GM10266 (cell line): ENCODE data around the gene MRPL4.
"Not testable (repeated sequence)": the region's sequence is repeated elsewhere in the genome, so short reads cannot be mapped to it uniquely, and the experiment has no call there.

Experiments
- DNase-seq: peaks from one replicate; pipeline ENCODE4 v3.0.0; 2012; ENCODE audit errors: extremely low spot score
- TF ChIP-seq, protein P1 (sequence below): IDR thresholded peaks from 2 replicates; pipeline ENCODE4 v1.5.1; 2012; ENCODE audit warnings: mild to moderate bottlenecking, low read depth; ENCODE audit not compliant: control insufficient read depth, insufficient read depth; ENCODE audit errors: missing control alignments

Gene MRPL4

DNA sequence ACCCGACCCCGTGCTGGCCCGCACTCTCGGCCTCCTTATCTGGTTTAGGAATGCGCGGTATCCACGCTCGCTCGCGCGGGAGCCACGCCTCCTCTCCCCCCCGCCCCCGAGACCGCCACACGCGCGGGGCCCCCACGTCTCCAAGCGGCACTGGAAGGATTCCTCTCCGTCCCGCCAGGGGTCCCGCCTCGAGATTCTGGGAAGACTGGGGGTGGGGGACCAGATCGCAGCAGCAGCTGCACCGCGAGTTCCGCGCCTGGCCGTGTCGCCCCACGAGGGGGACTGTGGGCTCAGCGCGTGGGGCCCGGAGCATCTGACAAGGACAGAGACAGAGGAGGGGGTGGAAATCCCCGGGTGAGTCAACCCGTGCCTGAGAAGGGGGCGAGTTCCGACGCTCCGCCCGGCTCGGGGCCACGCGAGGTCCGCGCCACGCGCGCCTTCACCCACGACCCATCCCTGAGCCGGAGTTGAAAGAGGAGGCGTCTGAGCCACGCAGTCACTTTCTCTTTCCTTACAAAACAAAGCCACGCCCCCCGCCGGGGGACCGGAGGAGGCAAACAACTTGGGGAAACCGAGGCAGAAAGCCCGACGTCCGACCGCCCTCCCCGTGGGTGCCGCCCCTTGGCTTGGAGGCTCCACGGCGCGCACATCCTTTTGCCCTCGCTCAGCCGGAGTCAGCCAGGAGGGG, 21.7 kb upstream of the MRPL4 start:
- TF ChIP-seq, protein P1, sequence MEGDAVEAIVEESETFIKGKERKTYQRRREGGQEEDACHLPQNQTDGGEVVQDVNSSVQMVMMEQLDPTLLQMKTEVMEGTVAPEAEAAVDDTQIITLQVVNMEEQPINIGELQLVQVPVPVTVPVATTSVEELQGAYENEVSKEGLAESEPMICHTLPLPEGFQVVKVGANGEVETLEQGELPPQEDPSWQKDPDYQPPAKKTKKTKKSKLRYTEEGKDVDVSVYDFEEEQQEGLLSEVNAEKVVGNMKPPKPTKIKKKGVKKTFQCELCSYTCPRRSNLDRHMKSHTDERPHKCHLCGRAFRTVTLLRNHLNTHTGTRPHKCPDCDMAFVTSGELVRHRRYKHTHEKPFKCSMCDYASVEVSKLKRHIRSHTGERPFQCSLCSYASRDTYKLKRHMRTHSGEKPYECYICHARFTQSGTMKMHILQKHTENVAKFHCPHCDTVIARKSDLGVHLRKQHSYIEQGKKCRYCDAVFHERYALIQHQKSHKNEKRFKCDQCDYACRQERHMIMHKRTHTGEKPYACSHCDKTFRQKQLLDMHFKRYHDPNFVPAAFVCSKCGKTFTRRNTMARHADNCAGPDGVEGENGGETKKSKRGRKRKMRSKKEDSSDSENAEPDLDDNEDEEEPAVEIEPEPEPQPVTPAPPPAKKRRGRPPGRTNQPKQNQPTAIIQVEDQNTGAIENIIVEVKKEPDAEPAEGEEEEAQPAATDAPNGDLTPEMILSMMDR = no peak
- DNase-seq = peak; percentile 57

DNA sequence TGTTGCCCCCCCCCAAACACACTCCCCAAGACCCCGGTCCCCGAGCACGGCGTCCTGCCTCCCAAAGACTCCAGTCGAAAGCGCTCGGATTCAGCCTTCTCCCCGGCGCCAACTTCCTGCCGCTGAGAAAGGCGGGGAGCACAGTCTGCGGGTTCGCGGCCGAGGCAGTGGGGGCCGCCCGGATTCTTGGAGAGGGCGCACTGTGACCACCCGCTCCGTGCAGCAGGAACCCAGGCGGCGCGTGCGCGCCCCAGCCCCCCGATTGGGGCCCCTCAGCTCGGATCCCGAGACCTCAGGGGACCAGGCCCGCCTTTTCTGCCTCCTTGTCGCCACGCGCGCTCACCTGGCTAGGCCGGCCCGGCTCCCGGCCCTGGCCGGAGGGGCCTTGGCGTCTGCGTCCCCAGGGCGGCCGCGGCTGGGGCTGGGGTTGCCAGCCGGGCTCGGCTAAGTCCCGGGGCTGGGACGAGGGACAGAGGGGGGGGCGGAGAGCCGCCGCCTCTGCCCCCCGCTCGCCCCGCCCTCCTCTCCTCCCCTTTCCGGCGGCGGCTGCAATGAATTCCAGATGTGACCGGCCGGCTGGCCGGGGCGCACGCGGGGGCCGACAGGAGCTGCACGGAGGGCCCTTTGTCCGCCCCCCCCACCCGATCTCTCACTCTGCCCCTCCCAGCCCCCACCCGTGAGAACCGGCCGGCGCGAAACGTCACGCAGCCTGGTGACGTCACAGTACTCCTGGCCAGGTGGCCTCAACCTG, 21.0 kb upstream of the MRPL4 start, which contains the start of gene S1PR2:
Gene S1PR2, minus strand, starts transcription at position 471 of the 751 bp plus-strand sequence. CDS start 6,426 bp downstream, outside the sequence.
- TF ChIP-seq, protein P1 = peak; percentile 0
- peak; percentile 92 for DNase-seq

DNA sequence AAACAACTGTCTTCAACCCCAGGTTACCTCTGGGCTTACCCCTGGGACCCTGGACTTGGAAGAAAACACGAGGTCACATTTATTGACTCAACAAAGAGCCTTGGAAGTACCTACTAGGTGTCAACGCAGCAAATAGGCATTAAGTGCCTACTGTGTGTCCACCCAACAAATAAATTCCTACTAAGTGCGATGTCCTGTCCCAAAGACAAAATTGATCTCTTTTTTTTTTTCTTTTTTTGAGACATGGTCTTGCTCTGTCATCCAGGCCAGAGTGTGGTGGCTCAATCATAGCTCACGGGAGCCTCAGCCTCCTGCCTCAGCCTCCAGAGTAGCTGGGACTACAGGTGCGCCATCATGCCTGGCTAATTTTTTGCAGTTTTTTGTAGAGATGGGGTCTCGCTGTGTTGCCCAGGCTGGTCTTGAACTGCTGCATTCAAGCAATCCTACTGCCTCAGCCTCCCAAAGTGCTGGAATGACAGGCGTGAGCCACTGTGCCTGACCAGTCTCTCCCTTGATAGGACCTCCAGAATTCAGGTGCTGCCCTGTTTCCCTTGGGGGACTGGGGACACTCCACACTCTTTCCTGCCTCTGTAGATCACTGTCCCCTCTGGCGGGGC, 20.3 kb upstream of the MRPL4 start:
- no peak for DNase-seq
- TF ChIP-seq, protein P1 = no peak

DNA sequence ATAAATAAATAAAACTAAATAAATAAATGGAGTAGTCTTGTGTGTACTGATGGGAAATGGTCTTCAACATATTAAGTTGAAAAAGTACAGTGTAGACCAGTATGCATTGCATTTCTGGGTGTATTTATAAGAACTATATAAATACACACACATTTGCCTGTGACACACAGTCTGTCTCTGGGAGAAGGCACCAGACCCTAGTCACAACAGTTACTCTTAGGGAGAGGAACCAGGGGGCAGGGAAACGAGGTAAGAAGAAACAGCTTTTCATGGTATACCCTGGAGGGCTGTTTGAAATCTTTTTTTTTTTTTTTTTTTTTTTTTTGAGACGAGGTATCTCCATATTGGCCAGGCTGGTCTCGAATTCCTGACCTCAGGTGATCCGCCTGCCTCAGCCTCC, 18.1 kb upstream of the MRPL4 start:
- TF ChIP-seq, protein P1 = no peak
- no peak for DNase-seq

DNA sequence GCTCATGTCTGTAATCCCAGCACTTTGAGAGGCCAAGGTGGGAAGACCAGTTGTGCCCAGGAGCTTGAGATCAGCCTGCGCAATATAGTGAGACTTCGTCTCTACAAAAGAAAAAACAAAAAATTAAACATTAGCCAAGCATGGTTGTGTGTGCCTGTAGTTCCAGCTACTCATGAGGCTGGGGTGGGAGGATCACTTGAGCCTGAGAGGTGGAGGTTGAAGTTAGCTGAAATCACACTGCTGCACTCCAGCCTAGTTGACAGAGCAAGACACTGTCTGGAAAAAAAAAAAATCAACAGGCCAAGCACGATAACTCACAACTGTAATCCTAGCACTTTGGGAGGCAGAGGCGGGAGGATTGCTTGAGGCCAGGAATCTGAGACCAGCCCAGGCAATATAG, 17.0 kb upstream of the MRPL4 start:
- TF ChIP-seq, protein P1 = no peak
- no peak for DNase-seq

DNA sequence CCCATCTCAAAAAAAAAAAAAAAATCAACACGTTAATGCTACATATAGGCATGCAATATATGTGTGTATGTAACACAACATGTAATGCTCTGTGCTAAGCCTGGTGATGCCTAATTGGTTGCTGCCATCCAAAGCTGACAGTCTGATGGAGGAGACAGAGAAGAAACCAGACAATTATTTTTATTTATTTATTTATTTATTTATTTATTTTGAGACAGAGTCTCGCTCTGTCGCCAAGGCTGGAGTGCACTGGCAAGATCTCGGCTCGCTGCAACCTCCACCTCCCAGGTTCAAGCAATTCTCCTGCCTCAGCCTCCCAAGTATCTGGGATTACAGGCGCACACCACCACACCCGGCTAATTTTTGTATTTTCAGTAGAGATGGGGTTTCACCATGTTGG, 16.6 kb upstream of the MRPL4 start:
- DNase-seq = not testable (repeated sequence)

DNA sequence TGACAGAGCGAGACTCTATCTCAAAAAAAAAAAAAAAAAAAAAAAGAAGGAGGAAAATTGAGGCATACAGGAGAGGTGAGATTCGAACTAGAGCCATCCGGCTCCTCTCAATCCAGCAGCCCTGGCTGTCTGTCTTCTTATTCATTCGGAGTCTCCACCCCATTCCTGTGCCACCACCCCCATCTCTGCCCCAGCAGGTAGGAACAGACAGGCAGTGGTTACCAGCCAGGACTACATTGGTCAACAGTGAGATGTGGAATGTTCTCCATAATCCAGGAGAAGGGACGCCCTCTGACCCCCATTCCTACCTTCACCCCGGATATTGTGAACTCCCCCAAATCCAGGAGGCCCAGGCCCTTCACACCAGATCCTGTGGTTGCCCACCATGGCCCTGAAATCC, 14.3 kb upstream of the MRPL4 start:
- TF ChIP-seq, protein P1 = no peak
- no peak for DNase-seq
